Measurements from ENCODE around the gene DOCK11.

DNA sequence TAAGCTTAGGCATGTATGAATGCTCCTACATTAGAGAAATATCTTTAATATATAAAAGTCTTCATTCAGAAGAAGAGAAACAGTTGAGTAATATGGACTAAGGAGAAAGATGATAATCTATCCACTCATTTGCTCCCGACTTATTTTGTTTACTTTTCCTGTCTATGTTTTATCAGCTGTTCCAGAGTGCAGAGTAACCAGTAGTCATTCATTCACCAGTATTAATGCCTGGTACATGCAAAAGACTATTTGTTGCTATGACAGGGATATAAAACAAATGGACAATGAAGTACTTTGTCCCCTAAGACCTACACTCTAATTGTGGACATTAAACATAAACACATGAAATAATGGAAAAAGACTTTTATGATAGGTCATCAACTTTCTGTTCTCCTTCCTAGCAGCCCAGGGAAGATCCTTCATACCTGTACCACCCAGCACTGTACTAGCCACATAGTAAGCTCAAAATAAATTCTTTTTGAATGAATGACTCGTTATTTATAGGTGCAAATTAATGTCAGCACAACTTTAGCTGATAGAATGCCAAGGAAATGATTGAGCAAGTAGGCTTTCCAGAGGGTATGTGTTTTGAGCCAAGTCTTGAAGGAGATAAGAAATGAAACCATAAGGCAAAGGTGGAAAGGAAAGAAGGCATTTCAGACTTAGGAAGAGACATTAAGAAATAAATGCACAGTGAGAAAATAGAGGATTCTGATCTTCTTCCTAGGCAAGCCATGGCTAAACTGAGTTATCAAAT is 186.8 kb downstream of the DOCK11 start:
- TF ChIP-seq SMAD3 (CRISPR knock-in tag; IDR thresholded peaks at IDR 0.05; ENCODE audit: borderline replicate concordance) (no peak), MAX (CRISPR knock-in tag; IDR thresholded peaks at IDR 0.05) (no peak), ZBTB21 (CRISPR knock-in tag; IDR thresholded peaks at IDR 0.05; ENCODE audit: borderline replicate concordance) (no peak), SP1 (CRISPR knock-in tag; conservative IDR thresholded peaks at IDR 0.05) (no peak), HMGXB4 (CRISPR knock-in tag; IDR thresholded peaks at IDR 0.05) (no peak), RELA (CRISPR knock-in tag; IDR thresholded peaks at IDR 0.05; ENCODE audit: borderline replicate concordance) (no peak), TP53 (CRISPR knock-in tag; IDR thresholded peaks at IDR 0.05) (no peak), ZNF219 (CRISPR knock-in tag; IDR thresholded peaks at IDR 0.05; ENCODE audit: borderline replicate concordance) (no peak)
- TF ChIP-seq, protein P1, sequence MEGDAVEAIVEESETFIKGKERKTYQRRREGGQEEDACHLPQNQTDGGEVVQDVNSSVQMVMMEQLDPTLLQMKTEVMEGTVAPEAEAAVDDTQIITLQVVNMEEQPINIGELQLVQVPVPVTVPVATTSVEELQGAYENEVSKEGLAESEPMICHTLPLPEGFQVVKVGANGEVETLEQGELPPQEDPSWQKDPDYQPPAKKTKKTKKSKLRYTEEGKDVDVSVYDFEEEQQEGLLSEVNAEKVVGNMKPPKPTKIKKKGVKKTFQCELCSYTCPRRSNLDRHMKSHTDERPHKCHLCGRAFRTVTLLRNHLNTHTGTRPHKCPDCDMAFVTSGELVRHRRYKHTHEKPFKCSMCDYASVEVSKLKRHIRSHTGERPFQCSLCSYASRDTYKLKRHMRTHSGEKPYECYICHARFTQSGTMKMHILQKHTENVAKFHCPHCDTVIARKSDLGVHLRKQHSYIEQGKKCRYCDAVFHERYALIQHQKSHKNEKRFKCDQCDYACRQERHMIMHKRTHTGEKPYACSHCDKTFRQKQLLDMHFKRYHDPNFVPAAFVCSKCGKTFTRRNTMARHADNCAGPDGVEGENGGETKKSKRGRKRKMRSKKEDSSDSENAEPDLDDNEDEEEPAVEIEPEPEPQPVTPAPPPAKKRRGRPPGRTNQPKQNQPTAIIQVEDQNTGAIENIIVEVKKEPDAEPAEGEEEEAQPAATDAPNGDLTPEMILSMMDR (IDR thresholded peaks at IDR 0.05): no peak
- TF ChIP-seq, protein P2, sequence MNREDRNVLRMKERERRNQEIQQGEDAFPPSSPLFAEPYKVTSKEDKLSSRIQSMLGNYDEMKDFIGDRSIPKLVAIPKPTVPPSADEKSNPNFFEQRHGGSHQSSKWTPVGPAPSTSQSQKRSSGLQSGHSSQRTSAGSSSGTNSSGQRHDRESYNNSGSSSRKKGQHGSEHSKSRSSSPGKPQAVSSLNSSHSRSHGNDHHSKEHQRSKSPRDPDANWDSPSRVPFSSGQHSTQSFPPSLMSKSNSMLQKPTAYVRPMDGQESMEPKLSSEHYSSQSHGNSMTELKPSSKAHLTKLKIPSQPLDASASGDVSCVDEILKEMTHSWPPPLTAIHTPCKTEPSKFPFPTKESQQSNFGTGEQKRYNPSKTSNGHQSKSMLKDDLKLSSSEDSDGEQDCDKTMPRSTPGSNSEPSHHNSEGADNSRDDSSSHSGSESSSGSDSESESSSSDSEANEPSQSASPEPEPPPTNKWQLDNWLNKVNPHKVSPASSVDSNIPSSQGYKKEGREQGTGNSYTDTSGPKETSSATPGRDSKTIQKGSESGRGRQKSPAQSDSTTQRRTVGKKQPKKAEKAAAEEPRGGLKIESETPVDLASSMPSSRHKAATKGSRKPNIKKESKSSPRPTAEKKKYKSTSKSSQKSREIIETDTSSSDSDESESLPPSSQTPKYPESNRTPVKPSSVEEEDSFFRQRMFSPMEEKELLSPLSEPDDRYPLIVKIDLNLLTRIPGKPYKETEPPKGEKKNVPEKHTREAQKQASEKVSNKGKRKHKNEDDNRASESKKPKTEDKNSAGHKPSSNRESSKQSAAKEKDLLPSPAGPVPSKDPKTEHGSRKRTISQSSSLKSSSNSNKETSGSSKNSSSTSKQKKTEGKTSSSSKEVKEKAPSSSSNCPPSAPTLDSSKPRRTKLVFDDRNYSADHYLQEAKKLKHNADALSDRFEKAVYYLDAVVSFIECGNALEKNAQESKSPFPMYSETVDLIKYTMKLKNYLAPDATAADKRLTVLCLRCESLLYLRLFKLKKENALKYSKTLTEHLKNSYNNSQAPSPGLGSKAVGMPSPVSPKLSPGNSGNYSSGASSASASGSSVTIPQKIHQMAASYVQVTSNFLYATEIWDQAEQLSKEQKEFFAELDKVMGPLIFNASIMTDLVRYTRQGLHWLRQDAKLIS (CRISPR knock-in tag; IDR thresholded peaks at IDR 0.05; ENCODE audit: borderline replicate concordance): no peak
- TF ChIP-seq, protein P3, sequence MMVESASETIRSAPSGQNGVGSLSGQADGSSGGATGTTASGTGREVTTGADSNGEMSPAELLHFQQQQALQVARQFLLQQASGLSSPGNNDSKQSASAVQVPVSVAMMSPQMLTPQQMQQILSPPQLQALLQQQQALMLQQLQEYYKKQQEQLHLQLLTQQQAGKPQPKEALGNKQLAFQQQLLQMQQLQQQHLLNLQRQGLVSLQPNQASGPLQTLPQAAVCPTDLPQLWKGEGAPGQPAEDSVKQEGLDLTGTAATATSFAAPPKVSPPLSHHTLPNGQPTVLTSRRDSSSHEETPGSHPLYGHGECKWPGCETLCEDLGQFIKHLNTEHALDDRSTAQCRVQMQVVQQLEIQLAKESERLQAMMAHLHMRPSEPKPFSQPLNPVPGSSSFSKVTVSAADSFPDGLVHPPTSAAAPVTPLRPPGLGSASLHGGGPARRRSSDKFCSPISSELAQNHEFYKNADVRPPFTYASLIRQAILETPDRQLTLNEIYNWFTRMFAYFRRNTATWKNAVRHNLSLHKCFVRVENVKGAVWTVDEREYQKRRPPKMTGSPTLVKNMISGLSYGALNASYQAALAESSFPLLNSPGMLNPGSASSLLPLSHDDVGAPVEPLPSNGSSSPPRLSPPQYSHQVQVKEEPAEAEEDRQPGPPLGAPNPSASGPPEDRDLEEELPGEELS (CRISPR knock-in tag; IDR thresholded peaks at IDR 0.05): no peak
- TF ChIP-seq, protein P4, sequence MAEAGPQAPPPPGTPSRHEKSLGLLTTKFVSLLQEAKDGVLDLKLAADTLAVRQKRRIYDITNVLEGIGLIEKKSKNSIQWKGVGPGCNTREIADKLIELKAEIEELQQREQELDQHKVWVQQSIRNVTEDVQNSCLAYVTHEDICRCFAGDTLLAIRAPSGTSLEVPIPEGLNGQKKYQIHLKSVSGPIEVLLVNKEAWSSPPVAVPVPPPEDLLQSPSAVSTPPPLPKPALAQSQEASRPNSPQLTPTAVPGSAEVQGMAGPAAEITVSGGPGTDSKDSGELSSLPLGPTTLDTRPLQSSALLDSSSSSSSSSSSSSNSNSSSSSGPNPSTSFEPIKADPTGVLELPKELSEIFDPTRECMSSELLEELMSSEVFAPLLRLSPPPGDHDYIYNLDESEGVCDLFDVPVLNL (CRISPR knock-in tag; IDR thresholded peaks at IDR 0.05; ENCODE audit: borderline replicate concordance, low read depth): no peak
